Gastrocnemius medialis (tissue), 4 donors: ENCODE results near the gene TNPO3. TPM values are rescaled to one million over a fixed set of nuclear protein-coding genes. Genes with fewer than 3 reads are reported as not detected.
A peak's percentile ranks its signal among the peaks of the same experiment; 100 is the strongest.

Source experiments
- ATAC-seq, 2 donors: fragments of 150-250 bp; one replicate each; pipeline ENCODE4 v1.9.1; 2016
- DNase-seq, 2 donors: peaks; one replicate each; pipeline ENCODE4 v3.0.0-alpha.2; 2019
- H3K27ac ChIP-seq, 4 donors: fragments of 200-600 bp; sonication (generic); 1 replicate in 1 of 4; 2 replicates in 3 of 4; pipeline ENCODE4 v1.5.1; 2016 to 2018; ENCODE audit warnings: mild to moderate bottlenecking in 2 of 4, moderate library complexity in 1 of 4
- H3K27me3 ChIP-seq, 3 donors: fragments of 200-600 bp; sonication (generic) in 2 of 3; 1 replicate in 1 of 3; 2 replicates in 2 of 3; pipeline versions ENCODE4 v1.5.1 to v1.6.0; 2016 to 2019; ENCODE audit warnings: mild to moderate bottlenecking in 1 of 3, moderate library complexity in 1 of 3
- H3K36me3 ChIP-seq, 2 donors: fragments of 200-600 bp; sonication (generic) in 1 of 2; one replicate each; pipeline ENCODE4 v1.5.1; 2017 to 2018
- H3K4me1 ChIP-seq, 2 donors: fragments of 200-600 bp; sonication (generic) in 1 of 2; one replicate each; pipeline ENCODE4 v1.5.1; 2016 to 2017; ENCODE audit warnings: mild to moderate bottlenecking in 2 of 2
- H3K4me3 ChIP-seq, 4 donors: fragments of 200-600 bp; sonication (generic) in 3 of 4; 1 replicate in 1 of 4; 2 replicates in 3 of 4; pipeline ENCODE4 v1.5.1; 2016 to 2019; ENCODE audit warnings: mild to moderate bottlenecking in 2 of 4
- H3K9me3 ChIP-seq, 3 donors: fragments of 200-600 bp; sonication (generic) in 2 of 3; 1 replicate in 1 of 3; 2 replicates in 2 of 3; pipeline ENCODE4 v1.5.1; 2016 to 2019
- CTCF ChIP-seq, 5 experiments: fragments of 450-650 bp in 3 of 5; fragments of 200-600 bp in 2 of 5; sonication (generic) in 2 of 5; IDR thresholded peaks in 4 of 5; conservative IDR thresholded peaks in 1 of 5; 1 replicate in 4 of 5; 2 replicates in 1 of 5; pipeline ENCODE4 v1.5.1; 2016 to 2019; ENCODE audit warnings: antibody characterized with exemption in 5 of 5, mild to moderate bottlenecking in 3 of 5, moderate library complexity in 3 of 5
- POLR2A ChIP-seq, 2 donors: fragments of 450-650 bp; IDR thresholded peaks; one replicate each; pipeline ENCODE4 v1.6.1; 2017; ENCODE audit warnings: antibody characterized with exemption in 2 of 2, mild to moderate bottlenecking in 2 of 2, moderate library complexity in 2 of 2
- in situ Hi-C, 4 donors: fragments of 200-750 bp; cut with MboI; loops; one replicate each; pipeline versions ENCODE4 v1.15.0 to v1.8.0; 2017; ENCODE audit warnings: low sequenced_read_pairs in 4 of 4
- intact Hi-C: fragments of 100-400 bp; cut with DNase I; formaldehyde crosslinking; loops from one replicate; pipeline ENCODE4 v1.15.1; 2023; ENCODE audit warnings: low total_unique reads
- total RNA-seq, 4 donors: library from RNA; depleted of rRNA; stranded (reverse); fragments of >200 nt; gene quantifications; one replicate each; pipeline versions ENCODE4 v1.1.0 to v1.2.3, GENCODE V29; 2016

The TNPO3 gene
- total RNA-seq, 4 donors from 2014 or later, result 39.1 to 50.9 (median 50.5) TPM

- TF ChIP-seq POLR2A (IDR thresholded peaks at IDR 0.05), result no peak
- TF ChIP-seq CTCF (IDR thresholded peaks at IDR 0.05 in 4 of 5, conservative IDR thresholded peaks at IDR 0.05 in 1 of 5), result no peak
- peak in 1 of 2 donors; percentile 4 for DNase-seq
- Histone ChIP-seq H3K9me3 (no peaks in the 10 kb centered on the region), H3K27ac (no peak overlapping the region), H3K4me3 (no peak overlapping the region), H3K27me3 (peaks cover 0 to 7% (median 4%) of the 10 kb centered on the region in 3 donors), H3K36me3 (no peaks in the 10 kb centered on the region), H3K4me1 (no peaks in the 10 kb centered on the region)
- in situ Hi-C loops (loop anchor here in 1 of 4 donors (10.0 kb wide), 1 partner anchor 177 kb away; no protein-coding TSS in a partner anchor), intact Hi-C loops (no loop called here)
- no peak for ATAC-seq
Measured at GRCh38 chr7:128928159-128928813, 126.6 kb downstream of the TNPO3 start.

DNA sequence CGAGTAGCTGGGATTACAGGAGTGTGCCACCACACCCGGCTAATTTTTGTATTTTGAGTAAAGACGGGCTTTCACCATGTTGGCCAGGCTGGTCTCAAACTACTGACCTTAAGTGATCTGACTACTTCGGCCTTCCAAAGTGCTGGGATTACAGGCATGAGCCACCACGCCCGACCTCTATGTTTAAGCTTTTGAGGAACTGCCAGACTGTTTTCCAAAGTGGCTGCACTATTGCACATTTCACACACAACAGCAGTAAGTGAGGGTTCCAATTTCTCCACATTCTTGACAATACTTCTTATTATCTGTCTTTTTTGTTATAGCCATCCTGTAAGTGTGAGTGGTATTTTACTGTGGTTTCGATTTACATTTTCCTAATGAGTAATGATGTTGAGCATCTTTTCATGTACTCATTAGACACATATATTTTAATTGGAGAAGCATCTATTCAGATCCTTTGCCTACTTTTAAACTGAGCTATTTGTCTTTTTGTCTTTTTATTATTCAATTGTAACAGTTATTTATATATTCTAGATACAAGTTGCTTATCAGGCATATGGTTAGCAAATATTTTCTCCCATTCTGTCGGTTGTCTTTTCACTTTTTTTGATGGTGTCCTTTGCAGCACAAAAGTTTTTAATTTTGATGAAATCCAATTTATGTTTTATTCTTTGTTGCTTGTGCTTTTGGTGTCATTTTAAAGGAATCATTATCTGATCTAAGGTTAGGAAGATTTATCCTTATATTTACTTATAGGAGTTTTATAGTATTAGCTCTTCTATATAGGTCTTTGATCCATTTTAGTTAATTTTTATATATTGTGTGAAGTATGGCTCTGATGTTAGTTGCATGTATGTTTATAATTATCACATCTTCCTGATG lies 130.0 kb downstream of the TNPO3 start:
- Histone ChIP-seq H3K27ac (no peak overlapping the region), H3K36me3 (no peaks in the 10 kb centered on the region), H3K4me1 (no peaks in the 10 kb centered on the region), H3K4me3 (no peak overlapping the region), H3K27me3 (peaks cover 0 to 9% (median 6%) of the 10 kb centered on the region in 3 donors), H3K9me3 (no peaks in the 10 kb centered on the region)
- in situ Hi-C loops (loop anchor here in 1 of 4 donors (10.0 kb wide), 1 partner anchor 180 kb away; no protein-coding TSS in a partner anchor), intact Hi-C loops (no loop called here)
- TF ChIP-seq POLR2A (IDR thresholded peaks at IDR 0.05) (no peak), CTCF (IDR thresholded peaks at IDR 0.05 in 4 of 5, conservative IDR thresholded peaks at IDR 0.05 in 1 of 5) (no peak)
- no peak for ATAC-seq
- DNase-seq, result no peak

DNA sequence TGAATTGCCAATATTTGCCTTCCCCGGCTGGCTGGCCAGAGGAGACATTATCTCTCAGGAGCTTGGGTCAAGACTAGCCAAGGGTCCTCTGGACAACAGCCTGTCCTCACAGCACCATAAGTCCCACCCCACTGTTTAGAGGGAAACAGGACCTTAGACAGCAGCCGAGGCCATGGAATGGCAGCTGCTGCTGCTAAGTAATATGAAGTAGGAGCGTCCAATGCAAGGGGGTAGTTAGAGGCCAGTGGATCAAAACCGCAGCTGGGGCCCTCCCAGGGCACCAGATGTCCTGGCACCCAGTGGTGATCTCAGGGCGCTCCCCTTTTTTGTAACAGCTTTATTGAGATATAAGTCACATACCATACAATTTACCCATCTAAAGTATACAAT lies 131.5 kb downstream of the TNPO3 start:
- in situ Hi-C loops, result loop anchor here in 1 of 4 donors (10.0 kb wide), 1 partner anchor 181 kb away; no protein-coding TSS in a partner anchor
- Histone ChIP-seq H3K4me3 (no peak overlapping the region), H3K4me1 (no peaks in the 10 kb centered on the region), H3K27me3 (peaks cover 0 to 9% (median 6%) of the 10 kb centered on the region in 3 donors), H3K27ac (no peak overlapping the region), H3K36me3 (no peaks in the 10 kb centered on the region), H3K9me3 (no peaks in the 10 kb centered on the region)
- TF ChIP-seq POLR2A (IDR thresholded peaks at IDR 0.05), result no peak
- TF ChIP-seq CTCF (IDR thresholded peaks at IDR 0.05 in 4 of 5, conservative IDR thresholded peaks at IDR 0.05 in 1 of 5), result no peak
- intact Hi-C loops, result no loop called here
- no peak for ATAC-seq
- peak in 1 of 2 donors; percentile 2 for DNase-seq

DNA sequence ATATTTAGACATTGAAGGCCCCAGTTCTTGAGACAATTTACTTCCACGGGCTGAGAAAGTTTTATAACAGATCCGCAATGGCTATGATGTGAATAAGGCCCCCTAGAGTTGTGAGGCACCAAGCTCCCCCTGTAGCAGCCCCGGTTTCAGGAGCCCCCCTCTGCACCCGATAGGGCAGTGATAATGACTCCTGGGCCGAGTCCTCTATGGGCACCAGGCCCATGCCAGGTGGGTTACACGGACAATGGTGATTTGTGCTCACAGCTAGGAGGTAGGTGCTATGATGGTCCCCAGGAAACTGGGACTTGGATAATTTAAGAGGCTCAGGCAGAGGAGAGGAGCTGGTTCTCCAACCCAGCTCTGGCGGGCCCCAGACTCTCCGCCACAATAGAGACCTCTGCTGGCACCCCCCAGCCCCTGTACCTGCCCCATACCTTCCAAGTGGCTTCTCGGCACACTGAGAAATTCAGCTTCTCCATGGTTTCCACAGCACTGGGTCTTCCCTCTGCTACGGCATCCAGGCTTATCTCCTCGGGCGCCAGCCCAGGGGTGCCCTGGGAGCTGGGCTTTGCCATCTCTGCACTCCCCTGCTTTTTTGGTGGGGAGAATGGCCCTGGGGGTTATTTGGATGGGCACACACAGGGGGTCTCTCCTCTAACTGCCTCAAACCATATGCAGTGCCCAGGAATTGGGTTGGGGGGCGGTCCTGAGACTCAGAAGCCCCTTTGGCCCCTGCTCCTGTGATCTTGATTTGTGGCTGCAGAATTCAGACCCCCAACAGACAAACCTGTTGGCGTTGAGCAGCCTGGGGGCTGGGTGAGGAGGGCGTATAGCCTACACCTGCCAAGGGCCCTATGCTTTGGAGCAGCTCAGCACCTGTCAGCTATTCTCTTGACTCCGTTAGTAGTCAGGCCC lies 132.2 kb downstream of the TNPO3 start:
- Histone ChIP-seq H3K4me1 (no peaks in the 10 kb centered on the region), H3K27ac (no peak overlapping the region), H3K36me3 (no peaks in the 10 kb centered on the region), H3K27me3 (peaks cover 0 to 9% (median 6%) of the 10 kb centered on the region in 3 donors), H3K9me3 (no peaks in the 10 kb centered on the region), H3K4me3 (no peak overlapping the region)
- peak in 1 of 2 donors; percentile 5 for DNase-seq
- intact Hi-C loops (no loop called here), in situ Hi-C loops (loop anchor here in 1 of 4 donors (10.0 kb wide), 1 partner anchor 182 kb away; no protein-coding TSS in a partner anchor)
- TF ChIP-seq CTCF (IDR thresholded peaks at IDR 0.05 in 4 of 5, conservative IDR thresholded peaks at IDR 0.05 in 1 of 5), result no peak
- no peak for TF ChIP-seq POLR2A (IDR thresholded peaks at IDR 0.05)
- ATAC-seq, result no peak
